ENCODE results near the gene BTLA.
"Not testable (repeated sequence)": the region's sequence is repeated elsewhere in the genome, so short reads cannot be mapped to it uniquely, and the experiment has no call there.

The BTLA gene

GRCh38 chr3:112464264-112464663 lies 35.0 kb downstream of the BTLA start:
- ATAC-seq (ENCODE audit: low read depth) = no peak
- H3K36me3 ChIP-seq (ENCODE audit: low read depth) = no peaks in the 10 kb centered on the region
- no peak for DNase-seq (ENCODE audit: low spot score)
- no peaks in the 10 kb centered on the region for H3K4me1 ChIP-seq (ENCODE audit: insufficient read depth, poor library complexity, severe bottlenecking)
- no peaks in the 10 kb centered on the region for H3K27me3 ChIP-seq (ENCODE audit: insufficient read depth, poor library complexity, severe bottlenecking)
- TF ChIP-seq, protein P1, sequence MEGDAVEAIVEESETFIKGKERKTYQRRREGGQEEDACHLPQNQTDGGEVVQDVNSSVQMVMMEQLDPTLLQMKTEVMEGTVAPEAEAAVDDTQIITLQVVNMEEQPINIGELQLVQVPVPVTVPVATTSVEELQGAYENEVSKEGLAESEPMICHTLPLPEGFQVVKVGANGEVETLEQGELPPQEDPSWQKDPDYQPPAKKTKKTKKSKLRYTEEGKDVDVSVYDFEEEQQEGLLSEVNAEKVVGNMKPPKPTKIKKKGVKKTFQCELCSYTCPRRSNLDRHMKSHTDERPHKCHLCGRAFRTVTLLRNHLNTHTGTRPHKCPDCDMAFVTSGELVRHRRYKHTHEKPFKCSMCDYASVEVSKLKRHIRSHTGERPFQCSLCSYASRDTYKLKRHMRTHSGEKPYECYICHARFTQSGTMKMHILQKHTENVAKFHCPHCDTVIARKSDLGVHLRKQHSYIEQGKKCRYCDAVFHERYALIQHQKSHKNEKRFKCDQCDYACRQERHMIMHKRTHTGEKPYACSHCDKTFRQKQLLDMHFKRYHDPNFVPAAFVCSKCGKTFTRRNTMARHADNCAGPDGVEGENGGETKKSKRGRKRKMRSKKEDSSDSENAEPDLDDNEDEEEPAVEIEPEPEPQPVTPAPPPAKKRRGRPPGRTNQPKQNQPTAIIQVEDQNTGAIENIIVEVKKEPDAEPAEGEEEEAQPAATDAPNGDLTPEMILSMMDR (IDR thresholded peaks at IDR 0.05; ENCODE audit: poor library complexity, severe bottlenecking) = no peak
- no peak overlapping the region for H3K27ac ChIP-seq (ENCODE audit: poor library complexity, severe bottlenecking)
- no peaks in the 10 kb centered on the region for H3K9me3 ChIP-seq (ENCODE audit: severe bottlenecking)
- H3K4me3 ChIP-seq (ENCODE audit: severe bottlenecking) = no peak overlapping the region

DNA sequence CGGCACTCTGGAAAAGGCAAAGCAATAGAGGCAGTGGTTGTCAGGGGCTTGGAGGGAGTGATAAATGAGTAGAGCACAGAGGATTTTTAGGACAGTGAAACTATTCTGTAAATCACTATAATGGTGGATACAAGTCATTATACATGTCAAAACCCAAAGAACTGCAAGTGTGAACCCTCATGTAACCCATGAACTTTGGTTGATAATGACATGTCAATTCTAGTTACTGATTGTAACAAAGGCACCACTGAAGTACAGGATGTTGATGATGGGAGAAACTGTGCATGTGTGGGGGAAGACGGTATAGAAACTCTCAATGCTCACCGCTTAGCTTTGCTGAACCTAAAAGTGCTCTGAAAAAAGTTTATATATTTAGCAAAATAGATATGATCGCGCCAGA lies 36.0 kb downstream of the BTLA start:
- no peaks in the 10 kb centered on the region for H3K36me3 ChIP-seq (ENCODE audit: low read depth)
- H3K27ac ChIP-seq (ENCODE audit: poor library complexity, severe bottlenecking) = no peak overlapping the region
- DNase-seq (ENCODE audit: low spot score) = no peak
- TF ChIP-seq, protein P1 (IDR thresholded peaks at IDR 0.05; ENCODE audit: poor library complexity, severe bottlenecking) = no peak
- no peaks in the 10 kb centered on the region for H3K9me3 ChIP-seq (ENCODE audit: severe bottlenecking)
- H3K27me3 ChIP-seq (ENCODE audit: insufficient read depth, poor library complexity, severe bottlenecking) = no peaks in the 10 kb centered on the region
- no peaks in the 10 kb centered on the region for H3K4me1 ChIP-seq (ENCODE audit: insufficient read depth, poor library complexity, severe bottlenecking)
- no peak overlapping the region for H3K4me3 ChIP-seq (ENCODE audit: severe bottlenecking)
- no peak for ATAC-seq (ENCODE audit: low read depth)

DNA sequence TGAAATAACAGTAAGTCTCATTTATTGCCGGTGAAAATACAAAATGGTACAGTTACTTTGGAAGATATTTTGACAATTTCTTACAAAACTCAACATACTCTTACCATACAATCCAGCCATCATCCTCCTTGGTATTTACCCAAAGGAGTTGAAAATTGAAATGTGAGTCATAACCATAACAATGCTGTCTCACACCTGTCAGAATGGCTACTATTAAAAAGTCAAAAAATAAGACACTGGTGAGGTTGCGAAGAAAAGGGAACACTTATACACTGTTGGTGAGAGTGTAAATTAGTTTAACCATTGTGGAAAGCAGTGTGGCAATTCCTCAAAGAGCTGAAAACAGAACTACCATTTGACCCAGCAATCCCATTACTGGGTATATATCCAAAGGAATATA lies 37.5 kb downstream of the BTLA start:
- not testable (repeated sequence) for H3K4me1 ChIP-seq (ENCODE audit: insufficient read depth, poor library complexity, severe bottlenecking); H3K4me3 ChIP-seq (ENCODE audit: severe bottlenecking); ATAC-seq (ENCODE audit: low read depth); DNase-seq (ENCODE audit: low spot score); H3K36me3 ChIP-seq (ENCODE audit: low read depth); H3K9me3 ChIP-seq (ENCODE audit: severe bottlenecking); H3K27ac ChIP-seq (ENCODE audit: poor library complexity, severe bottlenecking); H3K27me3 ChIP-seq (ENCODE audit: insufficient read depth, poor library complexity, severe bottlenecking)

DNA sequence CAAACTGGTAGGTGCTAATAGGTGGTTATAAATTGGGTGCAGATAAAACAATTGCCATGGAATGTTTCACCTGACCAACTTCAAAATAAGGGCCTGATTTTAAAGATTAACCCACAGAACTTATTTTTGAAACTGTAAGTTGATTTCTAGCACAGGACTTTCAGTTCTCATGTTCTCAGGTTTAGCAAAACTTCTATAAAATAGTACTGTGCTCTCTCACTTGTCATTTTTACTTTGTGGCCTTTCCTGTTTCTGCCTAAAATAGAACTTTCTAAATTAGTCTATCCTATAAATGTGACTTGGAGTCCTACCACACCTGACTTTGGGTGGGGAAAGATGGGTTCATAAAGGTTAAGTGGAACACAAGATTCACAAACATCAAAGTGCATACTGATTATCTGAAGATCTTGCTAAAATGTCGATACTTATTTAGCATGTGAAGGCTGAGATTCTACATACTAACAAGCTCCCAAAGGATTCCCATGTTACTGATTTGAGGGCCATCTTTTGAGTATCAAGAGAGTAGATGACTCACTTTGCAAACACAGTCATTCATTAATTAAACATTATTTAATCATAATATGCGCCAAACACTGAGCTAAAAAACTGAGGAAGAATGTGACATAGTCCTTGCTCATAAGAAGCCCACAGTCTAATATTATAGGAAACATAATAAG lies 38.6 kb downstream of the BTLA start:
- Histone ChIP-seq H3K36me3 (ENCODE audit: low read depth) (no peaks in the 10 kb centered on the region), H3K4me1 (ENCODE audit: insufficient read depth, poor library complexity, severe bottlenecking) (no peaks in the 10 kb centered on the region), H3K9me3 (ENCODE audit: severe bottlenecking) (no peaks in the 10 kb centered on the region), H3K27ac (ENCODE audit: poor library complexity, severe bottlenecking) (no peak overlapping the region), H3K27me3 (ENCODE audit: insufficient read depth, poor library complexity, severe bottlenecking) (no peaks in the 10 kb centered on the region), H3K4me3 (ENCODE audit: severe bottlenecking) (no peak overlapping the region)
- TF ChIP-seq, protein P1 (IDR thresholded peaks at IDR 0.05; ENCODE audit: poor library complexity, severe bottlenecking) = no peak
- DNase-seq (ENCODE audit: low spot score) = no peak
- ATAC-seq (ENCODE audit: low read depth) = no peak

- Histone ChIP-seq H3K9me3 (ENCODE audit: severe bottlenecking) (no peaks in the 10 kb centered on the region), H3K36me3 (ENCODE audit: low read depth) (no peaks in the 10 kb centered on the region), H3K4me1 (ENCODE audit: insufficient read depth, poor library complexity, severe bottlenecking) (no peaks in the 10 kb centered on the region), H3K27ac (ENCODE audit: poor library complexity, severe bottlenecking) (no peak overlapping the region), H3K27me3 (ENCODE audit: insufficient read depth, poor library complexity, severe bottlenecking) (no peaks in the 10 kb centered on the region), H3K4me3 (ENCODE audit: severe bottlenecking) (no peak overlapping the region)
- DNase-seq (ENCODE audit: low spot score) = no peak
- ATAC-seq (ENCODE audit: low read depth) = no peak
- TF ChIP-seq, protein P1 (IDR thresholded peaks at IDR 0.05; ENCODE audit: poor library complexity, severe bottlenecking) = no peak
Measured at GRCh38 chr3:112459750-112460149, 39.5 kb downstream of the BTLA start.

Measured in RWPE2 (cell line).